ENCODE data around the gene KDM4C. TPM values are rescaled to one million over a fixed set of nuclear protein-coding genes. Genes with fewer than 3 reads are reported as not detected.

Gene KDM4C
- total RNA-seq (2022; extraction: Qiagen RNA extraction), result 8.0 to 11.7 TPM (median 9.1 TPM) in 5 replicates

DNA sequence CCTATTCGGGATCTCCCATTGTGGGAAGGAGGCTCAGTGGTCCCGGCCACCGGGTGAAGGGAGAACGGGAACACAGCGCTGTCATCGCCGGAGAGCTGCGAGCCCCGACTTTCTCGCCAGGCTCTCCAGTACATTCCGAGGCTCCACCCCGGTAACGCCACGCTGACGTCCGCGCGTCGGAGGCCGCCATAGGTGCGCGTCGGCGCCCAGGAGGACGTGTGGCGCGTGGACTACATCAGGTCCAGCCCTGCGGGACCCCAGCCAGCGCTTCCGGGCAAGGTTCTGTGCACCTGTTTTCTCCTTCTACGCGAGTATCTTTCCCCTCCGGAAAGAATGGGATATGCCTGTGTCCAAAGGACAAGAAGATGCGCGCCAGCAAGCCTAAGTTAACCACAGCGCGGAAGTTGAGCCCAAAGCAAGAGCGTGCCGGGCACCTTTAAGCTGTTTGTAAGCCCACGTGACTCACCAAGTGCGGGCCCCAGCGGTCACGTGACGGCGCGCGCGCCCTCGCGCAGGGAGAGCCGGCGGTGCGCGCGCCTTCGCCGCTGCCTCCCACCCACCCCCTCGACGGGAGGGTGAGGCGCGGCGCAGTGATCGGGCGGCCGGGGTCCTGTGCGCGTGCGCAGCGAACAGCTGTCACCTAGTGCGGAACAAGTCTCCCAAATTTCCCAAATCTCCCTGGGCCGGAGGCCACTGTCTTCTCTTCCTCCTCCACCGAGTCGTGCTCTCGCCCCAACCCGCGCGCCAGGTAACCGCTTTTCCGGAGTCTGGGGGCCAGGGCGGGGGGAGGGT lies at the start of gene KDM4C:
TSS of gene KDM4C (plus strand) at position 518 of the 792 bp plus-strand sequence. CDS start 35,016 bp downstream, outside the sequence.

Other genes with a start within 250 kb of the KDM4C start
- 11.3 to 14.9 TPM (median 13.1 TPM) in 5 replicates for gene GLDC, start 112.2 kb upstream of the KDM4C start, total RNA-seq (2022; extraction: Qiagen RNA extraction)